Non-pigmented ciliary epithelial cell (primary cell): ENCODE results near the gene SPTBN1.

Experiments used
- DNase-seq: peaks from one replicate; pipeline ENCODE4 v3.0.0-alpha.2; 2010; ENCODE audit warnings: low read depth

The SPTBN1 gene

DNA sequence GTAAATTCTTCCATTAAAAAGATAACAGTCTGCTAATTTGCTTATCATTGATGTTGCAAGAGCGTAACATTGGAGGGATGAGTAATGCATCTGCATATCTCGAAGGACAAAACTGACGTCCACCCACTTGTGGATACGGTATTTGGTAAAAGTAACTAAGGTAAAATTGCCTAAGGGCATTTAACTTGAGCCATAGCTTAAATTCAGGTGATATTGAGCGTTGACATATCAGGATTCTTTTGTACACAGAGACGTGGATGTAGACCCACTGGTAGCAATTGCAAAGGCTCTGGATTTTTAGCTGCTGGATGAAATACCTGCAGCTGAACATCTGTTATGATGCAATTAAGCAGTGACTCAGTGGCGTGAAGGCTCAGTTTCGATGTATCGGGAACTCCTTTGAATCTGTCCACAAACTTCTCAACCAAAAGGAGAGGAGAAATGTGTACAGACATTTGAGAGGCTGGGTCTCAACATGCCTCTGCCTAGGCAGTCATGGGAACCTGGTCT lies 119.3 kb downstream of the SPTBN1 start:
- DNase-seq: no peak

DNA sequence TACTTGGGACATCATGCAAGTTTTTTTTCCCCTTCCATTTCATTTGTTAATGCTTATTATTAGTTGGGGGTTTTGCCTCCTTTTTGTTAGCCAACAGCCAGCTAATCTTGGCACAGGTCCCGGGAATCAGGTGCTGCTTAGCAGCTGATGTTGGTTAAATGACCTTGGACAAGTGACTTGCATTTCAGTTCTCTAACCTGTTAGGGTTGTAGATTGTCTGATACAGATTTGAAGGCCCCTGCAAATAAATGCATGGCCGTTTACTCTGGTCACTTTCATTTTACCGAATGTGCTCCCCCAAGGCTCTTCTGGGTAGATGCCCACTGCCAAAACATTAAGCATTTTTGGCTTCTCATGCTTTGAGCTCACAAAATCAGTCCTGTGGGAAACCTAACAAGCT lies 120.9 kb downstream of the SPTBN1 start:
- no peak for DNase-seq

DNA sequence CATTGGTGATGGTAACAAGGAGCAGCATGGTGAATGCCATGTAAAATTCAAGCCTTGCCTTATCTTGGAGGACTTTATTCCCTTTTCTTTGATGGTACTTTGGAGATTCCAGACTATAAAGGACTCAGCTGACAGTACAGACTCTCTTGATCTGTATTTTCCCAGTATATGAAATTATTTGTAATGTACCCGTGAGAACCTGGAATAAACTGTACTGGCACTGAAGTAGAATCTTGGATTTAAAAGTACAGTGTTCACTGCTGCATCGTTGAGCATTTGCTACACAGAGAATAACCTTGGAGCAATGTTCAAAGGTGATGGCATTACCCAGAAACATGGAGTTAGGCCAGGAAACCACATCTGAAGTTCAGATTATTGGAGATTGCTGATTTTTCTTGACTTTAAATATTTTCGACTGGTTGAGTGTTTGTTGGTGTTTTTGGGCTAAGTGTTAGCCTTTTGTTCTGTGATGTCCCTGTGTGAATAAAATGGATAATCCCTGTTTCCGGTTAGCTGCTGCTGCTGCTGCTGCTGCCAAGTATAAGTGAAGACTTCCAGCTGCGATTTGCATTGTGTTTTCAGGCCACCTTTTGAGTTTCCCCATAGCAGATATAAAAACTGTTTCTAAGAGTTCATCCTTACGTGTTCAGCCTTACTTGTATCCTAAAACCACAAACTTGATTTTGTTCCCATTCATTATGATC lies 122.0 kb downstream of the SPTBN1 start:
- DNase-seq: no peak

DNA sequence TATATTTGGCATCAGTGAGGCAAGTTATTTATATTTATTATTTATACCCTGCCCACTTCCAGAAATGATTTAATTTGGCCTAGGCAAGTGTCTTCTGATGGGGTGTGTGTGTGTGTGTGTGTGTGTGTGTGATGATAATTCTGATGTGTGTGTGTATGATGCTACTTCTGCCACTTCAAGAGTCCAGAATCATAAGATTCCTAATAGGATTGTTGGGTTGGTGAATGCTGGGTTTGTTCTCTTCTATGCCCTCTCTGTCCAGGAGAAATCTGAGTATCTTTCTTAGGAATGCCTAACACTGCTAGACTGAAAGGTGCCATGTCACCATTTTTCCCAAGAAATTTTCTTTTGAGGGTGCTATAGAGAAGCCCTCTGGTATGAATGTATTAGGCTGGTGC lies 122.5 kb downstream of the SPTBN1 start:
- DNase-seq: no peak

DNA sequence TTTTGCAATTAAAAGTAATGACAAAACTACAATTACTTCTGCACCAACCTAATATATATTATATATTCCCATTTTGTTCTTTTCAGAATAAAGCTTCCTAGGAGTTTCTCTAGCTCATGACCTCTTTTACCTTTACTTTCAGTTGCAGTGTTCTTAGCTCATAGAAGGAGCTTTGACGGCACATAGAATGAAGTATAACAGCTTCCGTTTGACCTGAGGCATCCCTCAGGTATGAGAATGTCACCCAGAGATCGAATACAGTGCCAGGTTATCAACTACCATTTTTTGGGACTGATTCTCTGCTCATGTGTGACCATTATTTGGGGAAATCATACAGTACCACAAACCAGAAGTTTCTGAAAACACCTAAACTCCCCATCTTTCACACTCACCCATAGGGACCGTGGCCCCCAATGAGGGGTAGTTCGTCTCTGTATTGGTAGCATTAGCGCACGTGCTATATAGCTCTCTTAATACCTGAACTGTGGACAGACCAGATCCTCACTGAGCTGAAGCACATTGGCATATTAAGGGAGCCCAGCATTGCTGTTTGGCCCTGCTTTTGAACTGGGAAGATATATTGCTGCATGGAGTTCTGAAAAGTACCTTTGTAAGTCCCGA lies 123.0 kb downstream of the SPTBN1 start:
- no peak for DNase-seq

DNA sequence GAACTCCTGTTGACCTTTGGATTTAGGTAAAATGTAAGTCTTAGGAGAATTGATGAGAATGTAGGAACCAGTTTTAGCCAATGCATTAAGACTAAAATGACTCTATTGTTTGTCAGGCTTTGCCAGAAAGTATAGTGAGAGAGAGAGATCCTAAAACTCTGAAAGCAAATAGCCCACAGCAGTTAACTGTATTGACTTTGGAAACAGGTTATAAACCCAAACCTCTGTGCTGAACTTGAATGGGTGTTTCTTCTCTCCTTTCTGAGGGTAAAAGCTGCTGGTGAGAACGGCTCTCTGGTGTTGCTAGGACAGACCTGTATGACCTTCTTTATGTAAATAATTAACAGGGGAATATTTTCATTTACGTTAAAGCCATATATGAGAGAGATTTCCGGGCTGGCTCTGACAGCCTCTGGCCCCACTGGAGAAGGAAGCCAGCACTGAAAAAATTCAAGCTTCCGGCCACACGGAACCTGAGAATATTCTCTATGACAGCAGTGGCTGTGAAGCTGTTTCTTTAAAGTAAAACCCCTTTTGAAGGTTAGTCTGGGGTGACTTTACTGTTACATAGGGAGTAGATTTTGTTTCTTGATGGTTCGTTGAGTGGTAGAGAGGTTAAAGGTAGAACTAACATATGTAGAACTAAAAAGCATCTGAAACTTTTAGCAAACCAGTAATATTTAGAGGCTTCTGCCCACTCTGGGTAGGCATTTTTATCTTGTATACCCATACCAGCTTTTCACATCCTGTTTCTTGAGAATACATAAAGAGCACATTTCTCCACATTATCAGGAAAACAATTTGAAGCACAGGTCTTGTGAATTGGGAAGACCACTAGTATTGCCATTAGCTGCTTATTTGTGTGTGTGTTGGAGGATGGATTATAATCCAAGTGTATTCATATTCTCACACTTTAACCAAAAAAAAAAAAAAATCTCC lies 123.8 kb downstream of the SPTBN1 start:
- DNase-seq: no peak

DNA sequence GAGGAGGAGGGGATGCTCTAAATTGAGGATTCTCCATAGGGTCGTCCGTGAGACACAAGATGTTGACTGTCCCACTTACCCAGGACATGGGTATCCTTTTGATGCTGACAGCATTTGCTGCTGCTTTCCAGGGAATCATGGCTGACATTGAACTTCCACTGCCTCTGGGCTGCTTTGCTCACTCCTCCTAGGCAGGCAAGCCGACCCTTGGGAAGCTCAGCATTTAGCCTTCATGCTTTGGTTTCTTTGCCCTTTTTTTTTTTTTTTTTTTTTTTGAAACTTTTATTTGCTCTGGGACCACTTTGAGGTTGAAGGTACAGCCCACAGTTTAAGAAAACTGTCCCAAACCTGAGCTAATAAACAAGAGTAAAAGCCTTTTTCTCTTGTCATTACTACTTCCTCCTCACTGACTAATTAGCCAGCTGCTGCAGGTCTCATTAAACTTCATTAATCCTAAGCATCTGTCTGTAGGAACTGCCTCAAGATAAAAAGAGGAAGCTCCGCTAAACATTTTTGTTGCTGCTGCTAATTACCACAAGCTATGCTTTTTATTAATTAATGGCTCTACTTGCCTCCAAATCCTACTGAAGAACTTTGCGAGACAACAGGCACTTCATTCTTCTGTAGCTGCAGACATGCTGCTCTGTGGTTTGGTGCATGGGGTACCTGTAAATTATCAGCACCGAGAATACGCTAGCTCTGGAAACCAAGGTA lies 125.4 kb downstream of the SPTBN1 start:
- no peak for DNase-seq

DNA sequence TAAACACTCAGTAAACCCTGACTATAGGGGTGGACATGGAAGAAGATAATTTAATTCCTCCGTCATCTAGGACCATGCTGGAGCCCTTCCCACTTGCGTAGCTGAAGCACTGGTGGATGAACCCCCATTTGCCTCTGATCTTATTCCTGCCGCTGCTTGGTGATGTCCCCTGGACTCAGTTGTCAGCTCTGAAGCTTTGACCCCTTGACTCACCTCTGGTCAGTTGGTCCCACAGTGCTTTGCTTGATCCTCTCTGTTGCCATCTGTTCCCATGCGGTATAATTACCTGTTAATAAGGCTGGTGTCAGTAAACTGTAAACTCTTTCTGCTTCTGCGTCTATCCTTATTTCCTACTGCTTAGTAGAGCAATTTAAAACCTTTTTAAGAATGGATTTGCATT lies 126.9 kb downstream of the SPTBN1 start:
- no peak for DNase-seq

DNA sequence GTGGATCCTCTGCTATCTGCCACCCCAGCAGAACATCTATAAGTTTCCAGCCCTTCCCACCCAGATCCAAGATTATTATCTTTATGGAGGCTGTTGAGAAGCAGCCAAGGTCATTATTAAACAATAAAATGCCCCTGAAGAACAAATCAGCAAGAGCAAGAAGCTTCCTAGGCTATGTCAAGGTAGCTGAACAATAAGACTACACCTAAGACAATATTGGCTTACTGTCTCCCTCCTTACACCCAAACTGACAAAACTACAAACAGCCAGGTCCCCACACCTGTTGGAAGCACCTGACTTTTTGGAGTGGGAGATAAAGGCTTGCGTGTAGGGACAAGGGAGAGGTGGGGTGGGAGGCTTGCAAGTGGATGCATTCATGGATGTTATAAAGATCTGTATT lies 128.5 kb downstream of the SPTBN1 start:
- DNase-seq: no peak

DNA sequence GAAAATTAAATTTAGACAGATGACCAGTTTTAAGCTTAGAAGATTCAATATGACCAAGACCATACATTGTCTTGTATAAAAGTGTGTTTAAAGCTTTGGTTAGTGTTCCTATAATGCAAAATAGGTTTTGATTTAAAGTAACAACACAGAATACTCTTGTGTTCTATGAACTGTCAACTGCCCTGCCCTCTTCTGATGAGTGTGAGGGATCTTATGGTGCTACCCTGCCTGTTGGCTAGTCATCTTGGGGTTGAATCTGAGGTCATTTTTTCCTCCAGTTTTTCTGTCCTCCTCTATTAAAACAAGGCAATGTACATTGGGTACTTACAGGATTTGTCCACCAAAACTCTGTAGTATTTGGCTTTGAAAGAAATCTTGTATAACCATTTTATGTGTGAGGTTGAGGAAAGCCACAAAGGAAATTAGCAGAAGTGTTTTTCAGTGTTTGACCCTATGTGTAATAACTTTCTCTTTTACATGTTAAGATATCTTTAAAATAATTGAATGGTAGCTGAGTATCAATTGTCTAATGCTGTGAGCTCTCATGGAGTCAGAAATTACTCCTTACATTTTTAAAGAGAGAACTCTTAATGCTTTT lies 129.1 kb downstream of the SPTBN1 start:
- DNase-seq: no peak

DNA sequence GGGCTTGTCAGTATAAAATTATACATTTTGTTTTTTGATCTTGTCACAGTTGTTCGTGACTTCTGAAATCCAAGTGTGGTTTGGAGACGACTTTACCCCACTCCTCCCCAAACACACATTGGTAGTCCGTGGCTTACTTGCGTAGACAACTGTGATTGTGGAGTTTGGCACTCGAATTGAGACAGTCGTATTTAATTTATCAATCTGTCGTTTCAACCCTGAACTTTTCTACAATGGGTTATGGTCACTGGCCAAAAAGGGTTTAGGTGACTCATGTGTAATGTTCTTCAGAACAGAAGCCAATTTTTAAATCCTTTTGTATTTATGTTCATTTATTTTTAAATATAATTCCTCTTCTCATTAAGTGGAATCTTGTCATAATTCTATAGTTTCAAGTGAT lies 129.9 kb downstream of the SPTBN1 start:
- no peak for DNase-seq

DNA sequence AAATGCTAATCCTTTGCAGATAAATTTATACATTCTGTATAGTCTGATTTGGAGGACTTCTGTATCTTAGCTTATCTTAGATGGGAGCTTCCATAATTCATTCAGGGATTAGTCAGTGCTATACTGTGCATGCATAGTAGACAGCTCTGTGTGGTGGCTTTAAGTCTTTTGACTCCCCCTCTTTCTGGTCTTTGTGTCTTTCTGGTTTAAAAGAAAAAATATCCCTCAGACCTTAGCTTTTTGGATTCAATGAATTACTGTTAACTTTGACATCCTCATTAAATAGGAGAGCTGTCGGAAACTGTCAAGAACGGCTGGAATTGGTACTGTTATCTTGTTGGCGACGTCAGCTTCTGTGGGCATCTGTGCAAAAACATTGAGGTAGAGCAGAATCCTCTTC lies 130.4 kb downstream of the SPTBN1 start:
- no peak for DNase-seq

DNA sequence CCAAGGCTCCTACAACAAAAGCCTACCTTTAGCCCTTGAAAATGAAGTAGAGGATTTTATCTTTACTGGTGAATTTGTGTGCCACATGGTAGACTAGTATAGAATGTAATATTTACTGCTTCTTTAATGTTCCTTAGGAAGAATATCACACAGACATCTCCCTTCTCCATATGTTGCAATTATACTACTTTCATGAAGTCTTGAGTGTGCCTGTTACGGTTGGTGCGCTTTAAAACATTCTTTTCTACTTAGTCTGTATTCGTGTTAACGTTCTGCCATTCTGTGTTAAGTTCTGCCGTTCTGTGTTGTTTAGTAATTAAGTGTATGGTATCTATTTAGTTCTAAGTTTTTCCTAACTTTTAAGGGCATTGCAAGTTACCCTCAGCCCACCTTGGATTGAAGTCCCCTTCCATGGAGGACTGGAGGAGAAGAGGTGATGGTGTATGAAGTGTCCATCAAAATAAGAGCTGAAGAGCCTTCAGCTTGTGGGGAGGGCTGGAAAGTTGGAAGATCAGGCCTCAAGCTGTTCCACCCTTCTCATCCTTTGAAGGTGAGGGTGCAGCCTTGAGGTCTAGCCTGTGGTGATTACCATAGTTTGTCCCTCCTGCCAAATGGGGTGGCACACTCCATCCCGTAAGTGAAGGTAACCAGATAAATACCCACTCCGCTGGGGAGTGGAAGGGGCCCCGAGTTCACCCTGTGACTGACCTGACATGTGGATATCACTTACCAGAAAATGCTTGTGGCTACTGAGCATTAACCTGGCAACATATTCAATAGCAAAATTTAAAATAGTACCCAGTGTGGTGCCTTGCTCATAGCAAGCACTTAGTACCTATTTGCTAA lies 131.3 kb downstream of the SPTBN1 start:
- no peak for DNase-seq

DNA sequence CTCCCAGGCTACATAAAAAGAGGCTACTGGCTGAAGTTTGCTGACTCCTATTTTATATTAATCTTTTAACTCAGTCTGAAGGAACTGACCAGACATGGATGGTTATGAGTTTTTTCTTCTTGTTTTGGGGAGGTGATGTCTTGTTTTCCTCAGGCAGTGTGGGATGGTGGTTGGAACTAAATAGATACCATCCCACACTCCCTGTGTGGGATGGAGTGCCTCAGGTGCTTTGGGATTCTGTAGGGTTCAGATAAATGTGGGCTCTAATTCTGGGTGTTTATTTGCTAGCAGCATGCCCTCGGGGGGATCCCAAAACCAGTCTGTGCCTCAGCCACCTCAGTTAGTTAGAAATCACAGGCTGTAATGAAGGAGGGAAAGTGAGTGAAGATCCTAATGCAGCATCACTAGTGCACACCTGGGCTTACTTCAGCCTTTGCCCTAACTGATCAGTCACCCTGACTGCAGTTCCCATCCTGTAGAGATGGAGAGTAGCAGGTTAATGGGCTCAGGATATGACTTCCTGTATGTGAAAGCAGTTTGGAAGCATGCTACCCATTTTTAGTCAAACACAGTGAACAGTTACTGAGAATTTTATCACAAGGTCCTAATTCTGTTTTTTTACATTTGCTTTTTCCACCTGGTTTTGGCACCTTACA lies 132.2 kb downstream of the SPTBN1 start:
- DNase-seq: no peak

DNA sequence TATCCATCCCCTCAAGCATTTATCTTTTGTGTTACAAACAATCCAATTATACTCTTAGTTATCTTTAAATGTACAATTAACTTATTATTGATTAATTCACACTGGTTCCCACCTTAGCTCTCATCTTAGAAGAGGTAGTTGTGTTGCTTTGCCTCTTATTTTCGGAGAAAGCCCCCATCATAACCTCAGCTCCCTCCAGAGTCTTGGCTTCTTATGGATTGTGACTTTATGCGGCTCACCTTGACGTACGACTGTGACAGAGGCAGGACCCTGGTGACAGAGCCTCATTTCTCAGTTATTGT lies 132.9 kb downstream of the SPTBN1 start:
- DNase-seq: no peak

DNA sequence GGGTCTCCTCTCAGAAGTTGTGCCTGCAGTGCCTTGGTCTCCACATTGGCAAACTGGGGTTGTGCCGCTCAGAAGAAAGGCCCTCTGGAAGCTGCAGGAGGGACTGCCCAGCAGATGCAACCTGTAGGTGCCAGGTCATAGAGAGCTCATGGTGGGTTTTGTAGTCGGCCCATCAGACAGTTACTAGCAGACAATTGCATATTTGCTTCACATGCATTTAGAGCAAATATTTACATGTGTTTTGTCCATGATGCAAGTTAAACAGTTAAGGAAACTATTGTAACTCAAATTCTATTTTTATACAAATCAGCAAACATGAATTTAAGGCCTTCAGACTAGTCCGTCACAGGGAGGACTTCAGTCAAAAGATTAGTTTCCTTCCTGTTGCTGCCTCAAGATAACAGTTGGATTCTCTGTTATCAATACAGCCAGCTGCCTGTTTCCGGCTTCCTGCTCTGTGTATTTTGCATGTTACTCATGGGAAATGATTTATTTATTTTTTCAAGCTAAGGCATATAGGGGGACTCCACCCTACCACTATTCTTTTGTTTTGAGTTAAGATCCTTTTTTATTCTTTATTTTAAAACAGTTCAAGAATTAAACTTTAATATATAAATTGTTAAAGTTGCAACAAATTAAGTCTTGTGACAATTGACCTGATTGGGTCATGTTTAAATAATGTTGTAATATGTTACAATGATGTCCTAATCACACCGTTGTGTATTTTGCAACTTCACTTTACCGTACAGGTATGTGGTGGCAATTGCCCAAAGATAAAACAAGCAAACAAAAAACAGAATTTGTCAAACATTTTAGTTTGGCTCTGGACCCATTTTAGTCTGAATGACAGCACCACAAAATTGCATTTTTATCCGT lies 133.5 kb downstream of the SPTBN1 start:
- DNase-seq: no peak

DNA sequence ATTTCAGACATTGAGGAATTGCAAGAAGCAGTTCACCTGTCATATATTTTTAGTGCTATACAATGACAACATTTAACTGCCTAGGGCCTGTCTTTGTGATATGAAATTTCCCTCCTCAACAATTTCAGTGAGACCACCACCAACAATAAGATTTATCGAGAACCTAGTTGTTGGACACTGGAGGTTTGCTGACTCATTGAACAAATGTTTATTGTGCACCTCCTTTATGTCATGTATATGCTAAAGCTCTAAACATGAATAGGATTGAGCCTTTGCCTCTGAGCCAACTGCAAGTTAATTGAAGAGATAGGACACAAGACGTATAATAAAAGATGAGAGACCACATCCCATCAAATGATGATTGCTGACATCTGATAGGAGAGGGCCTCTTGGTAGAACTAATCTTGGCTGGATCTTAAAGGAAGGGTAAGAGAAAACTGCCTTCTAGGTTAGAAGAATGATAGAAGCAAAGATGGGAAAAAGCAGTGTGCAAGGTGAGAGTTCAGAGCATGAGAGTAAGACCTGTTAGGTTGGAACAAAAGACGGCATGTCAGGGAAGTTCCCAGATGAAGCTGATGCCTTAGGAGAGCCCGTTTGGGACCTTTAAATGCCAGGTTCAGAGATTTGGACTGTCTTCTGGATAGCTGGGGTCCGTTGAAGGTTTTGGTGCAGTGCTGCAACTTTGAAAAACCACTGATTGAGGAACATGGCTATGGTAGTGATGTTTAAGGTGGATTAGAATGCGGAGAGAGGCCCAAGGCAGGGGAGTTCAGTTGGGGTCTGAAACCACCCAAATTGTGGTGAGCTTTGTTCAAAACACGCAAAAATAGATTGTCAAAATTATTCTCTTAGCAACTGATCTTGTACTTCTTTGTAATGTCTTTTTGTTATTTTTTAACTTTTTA lies 134.3 kb downstream of the SPTBN1 start:
- DNase-seq: no peak

DNA sequence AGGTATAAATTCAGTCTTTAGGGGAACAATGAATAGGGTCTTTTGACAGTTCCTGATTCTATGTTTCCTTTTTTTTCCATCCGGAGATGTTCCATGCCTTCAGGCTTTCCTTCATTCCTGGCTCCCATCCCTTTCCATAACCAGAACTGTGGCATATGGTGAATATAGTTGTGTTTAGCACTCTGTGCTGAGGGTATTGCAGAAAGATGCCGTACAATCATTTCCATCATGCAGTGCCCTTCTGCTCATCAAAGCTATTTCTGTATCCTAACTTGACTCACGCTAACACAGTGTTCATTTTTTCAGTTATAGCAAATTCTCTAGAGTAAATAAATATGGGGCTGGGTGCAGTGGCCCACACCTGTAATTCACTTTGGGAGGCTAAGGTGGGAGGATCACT lies 135.4 kb downstream of the SPTBN1 start:
- no peak for DNase-seq
